ENCODE results near the gene NAA80.

Gene NAA80

GRCh38 chr3:50327943-50328691 is 28.9 kb upstream of the NAA80 start, which contains the start of gene TUSC2:
TSS of gene TUSC2 (minus strand) at chr3:50328223. CDS start at chr3:50328099, 124 bp downstream.
- DNase-seq (ENCODE audit: low read depth in 2 of 2) = peak; percentile 79

- no peak for DNase-seq (ENCODE audit: low read depth in 2 of 2)
Measured at GRCh38 chr3:50327129-50327528, 27.9 kb upstream of the NAA80 start.

DNA sequence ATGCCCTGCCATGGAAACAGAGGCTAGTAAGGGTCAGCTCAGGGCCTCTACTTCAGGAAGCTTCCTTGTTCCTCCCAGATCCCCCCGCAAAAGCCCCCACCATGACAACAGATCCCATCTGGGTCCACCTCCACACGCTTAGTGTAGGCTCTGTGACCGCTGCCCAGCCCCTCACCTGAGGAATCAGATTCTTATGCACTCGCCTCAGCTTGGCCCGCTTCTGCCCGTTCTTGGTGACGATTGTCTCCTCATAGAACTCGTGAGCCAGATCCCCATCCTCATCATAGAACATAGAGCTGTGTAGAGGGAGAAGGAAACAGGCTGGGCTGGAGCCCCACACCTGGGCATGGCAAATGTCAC is 27.0 kb upstream of the NAA80 start:
- no peak for DNase-seq (ENCODE audit: low read depth in 2 of 2)

DNA sequence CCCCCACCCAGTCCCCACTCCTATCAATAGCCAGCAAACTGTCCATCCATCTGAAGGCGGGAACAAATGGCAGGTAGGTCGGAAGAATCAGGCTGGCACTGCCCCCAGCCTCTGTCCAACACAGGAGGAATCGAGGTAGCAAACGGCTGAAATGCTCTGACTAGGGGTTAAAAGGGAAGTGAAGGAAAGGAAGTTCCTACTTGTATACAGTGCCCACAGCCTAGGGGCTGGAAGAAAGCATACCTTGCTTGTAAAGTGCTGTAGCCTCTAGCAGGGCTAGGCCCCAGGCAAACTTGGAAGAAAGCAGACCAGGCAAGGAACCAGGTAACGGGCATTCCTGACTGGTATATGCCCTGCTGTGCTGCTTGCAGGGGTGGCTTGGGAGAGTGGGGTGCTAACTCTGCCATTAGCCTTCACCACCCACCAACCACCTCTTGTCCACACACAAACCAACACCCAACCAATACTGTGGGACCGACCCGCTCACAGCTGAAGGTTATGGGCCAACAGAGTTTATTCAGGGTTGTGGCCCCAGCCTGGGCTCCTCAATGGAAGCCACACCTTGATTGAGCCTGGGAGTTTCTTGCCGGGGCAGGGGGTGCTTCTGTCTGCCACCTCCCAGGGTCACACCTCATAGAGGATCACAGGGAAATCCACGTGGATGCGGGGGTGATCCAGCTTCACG is 26.4 kb upstream of the NAA80 start:
- DNase-seq (ENCODE audit: low read depth in 2 of 2) = no peak

- no peak for DNase-seq (ENCODE audit: low read depth in 2 of 2)
Measured at GRCh38 chr3:50325113-50325480, 25.9 kb upstream of the NAA80 start.

DNA sequence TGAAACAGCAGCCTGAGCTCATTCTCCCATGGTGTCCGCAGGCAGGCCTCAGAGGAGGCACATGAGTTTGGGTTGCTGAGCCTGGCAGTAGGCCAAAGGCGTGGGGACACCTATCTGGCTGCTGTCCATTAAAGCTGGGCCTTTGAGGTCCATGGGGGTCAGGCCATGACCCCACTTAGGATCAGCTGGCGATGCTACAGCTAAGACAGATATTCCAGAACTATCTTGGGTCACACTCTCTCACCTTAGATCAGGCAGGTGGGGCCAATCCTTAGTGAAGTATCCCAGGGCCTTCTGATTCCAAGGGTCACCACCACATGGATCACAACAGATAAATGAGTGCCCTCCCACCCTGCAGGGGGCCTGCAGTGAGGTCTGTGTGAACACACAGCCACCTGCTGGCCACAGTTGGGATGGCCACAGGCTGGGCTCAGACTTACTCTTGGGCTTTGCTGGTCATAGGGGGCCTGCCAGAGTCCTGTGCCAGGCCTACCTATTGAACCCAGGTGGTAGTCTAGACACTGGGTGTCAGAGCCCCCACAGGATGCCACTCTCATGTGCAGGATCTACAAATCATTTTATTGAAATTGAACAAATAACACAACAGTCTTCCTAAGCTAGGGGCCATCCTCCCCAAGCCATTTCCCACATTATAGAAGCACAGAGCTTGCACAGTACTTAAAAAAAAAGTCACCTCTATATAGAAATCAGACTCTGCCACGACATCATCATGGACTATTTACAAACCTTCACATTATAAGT is 25.3 kb upstream of the NAA80 start:
- no peak for DNase-seq (ENCODE audit: low read depth in 2 of 2)

- DNase-seq (ENCODE audit: low read depth in 2 of 2) = no peak
Measured at GRCh38 chr3:50323614-50324199, 24.5 kb upstream of the NAA80 start.

DNA sequence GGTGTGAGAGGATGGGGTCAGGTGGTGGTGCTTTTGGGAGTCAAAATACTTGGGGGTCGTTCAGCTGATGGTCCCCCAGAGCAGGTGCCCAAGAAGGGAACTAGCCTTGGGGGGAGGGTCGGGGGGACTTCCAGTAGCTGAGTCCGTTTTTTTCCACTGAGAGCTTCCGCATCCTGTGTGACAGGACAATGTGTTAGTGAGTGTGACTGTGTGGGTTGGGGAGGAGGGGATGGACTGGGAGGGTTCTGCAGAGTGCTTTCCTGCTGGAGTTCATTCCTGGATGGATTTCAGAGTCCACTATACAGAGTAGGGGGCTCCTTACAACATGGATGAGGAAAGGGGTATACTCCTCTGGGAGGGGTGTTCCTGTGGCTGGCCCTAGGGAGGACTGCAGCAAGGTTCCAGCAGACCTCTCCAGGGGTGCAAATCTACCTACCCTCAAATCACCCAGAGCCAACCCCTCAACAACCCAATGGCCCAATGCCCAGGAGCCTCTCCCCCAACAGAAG is 23.9 kb upstream of the NAA80 start:
- DNase-seq (ENCODE audit: low read depth in 2 of 2) = no peak

GRCh38 chr3:50322386-50323091 is 23.3 kb upstream of the NAA80 start, which contains the start of gene HYAL2:
TSS of gene HYAL2 (minus strand) at chr3:50322745. CDS start at chr3:50320489, 2,256 bp downstream.
- DNase-seq (ENCODE audit: low read depth in 2 of 2) = no peak

- no peak for DNase-seq (ENCODE audit: low read depth in 2 of 2)
Measured at GRCh38 chr3:50322115-50322385, 22.8 kb upstream of the NAA80 start.

DNA sequence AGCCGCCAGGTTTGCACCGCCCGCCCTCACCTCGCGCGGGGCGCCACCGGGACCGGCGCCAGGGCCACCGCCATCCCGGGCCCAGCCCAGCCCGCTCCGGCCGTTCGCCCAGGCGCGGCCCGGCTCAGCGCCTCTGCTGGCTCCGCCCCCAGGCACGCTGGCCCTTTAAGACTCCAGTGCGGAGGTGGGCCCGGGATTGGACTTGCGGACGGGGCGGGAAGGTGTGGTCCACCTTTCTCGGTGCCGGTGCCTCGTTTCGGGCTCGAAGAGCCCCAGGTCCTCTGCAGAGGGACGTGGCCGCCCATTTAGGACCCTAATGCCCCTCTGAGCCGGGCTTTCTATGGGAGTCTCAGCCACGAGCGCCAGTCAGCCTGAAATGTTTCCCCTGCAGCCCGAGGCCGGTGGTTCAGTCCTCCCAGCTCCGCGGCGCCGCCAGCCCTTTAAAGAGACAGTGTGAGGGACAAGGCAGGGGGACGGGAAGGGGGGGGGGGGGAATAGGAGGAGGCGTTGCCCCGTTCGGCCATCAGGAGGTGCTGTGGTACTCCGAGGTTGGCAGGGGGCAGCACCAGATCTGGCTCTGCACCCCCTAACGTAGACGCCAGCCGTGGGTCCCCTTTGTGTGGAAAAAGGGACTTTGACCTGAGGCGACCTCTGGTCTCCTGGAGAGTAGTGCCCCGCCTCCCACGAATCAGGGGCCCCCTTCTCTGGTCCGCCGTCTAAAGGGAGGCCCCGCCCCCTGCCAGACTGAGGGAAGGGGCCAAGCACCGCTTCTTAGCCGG is 22.3 kb upstream of the NAA80 start:
- DNase-seq (ENCODE audit: low read depth in 2 of 2) = peak; percentile 70 to 71

- no peak for DNase-seq (ENCODE audit: low read depth in 2 of 2)
Measured at GRCh38 chr3:50320853-50321335, 21.7 kb upstream of the NAA80 start.

- DNase-seq (ENCODE audit: low read depth in 2 of 2) = no peak
Measured at GRCh38 chr3:50319894-50320625, 20.9 kb upstream of the NAA80 start.

DNA sequence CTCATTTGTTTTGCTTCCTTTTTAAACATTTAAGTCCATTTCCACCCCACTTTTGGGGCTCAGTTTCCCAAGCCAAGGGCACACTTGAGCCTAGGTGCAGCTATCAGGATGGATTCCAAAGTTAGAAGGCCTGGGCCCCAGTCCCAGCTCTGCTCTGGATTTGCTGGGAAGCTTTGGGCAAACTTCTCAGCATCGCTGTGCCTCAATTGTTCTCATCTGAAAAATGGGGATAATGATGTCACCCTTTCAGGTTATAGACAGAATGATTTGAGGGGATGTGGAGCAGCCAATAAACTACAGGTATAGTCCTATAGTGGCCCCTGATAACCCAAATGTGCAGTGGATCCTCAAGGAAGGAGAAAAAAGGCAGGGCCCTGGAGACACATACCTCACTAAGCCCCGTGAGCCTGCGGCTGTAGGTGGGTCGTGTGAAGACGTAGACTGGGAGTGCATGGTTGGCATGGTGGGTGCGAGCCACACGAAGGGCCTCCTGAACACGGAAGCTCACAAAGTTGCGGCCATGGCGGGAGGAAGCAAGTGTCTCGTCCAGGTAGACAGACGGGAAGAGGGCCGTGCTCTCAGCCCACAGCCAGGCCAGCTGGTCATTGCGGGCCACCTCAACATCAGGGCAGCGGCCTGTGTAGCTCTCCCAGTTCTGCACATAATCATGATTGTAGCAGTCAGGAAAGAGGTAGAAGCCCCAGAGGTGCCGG is 20.1 kb upstream of the NAA80 start:
- DNase-seq (ENCODE audit: low read depth in 2 of 2) = no peak

DNA sequence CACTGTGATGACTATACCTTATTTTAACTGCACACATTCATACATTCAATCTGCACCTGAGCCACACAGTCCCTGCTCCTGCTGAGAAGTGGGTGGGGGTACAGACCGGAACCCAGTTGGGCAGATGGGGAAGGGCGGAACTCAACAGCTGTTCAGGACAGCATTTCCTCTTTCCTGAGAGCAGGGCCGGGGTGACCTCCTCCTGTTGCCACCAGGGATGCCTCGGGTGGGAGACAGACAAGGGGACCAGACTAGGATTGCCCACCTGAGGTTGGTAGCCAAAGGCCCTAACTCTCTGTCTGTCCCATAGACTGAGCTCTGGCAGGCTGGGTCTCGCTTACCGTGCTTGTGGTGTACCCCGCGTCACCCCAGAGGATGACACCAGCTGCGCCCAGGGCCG is 19.4 kb upstream of the NAA80 start:
- no peak for DNase-seq (ENCODE audit: low read depth in 2 of 2)

- no peak for DNase-seq (ENCODE audit: low read depth in 2 of 2)
Measured at GRCh38 chr3:50318163-50318562, 19.0 kb upstream of the NAA80 start.

DNA sequence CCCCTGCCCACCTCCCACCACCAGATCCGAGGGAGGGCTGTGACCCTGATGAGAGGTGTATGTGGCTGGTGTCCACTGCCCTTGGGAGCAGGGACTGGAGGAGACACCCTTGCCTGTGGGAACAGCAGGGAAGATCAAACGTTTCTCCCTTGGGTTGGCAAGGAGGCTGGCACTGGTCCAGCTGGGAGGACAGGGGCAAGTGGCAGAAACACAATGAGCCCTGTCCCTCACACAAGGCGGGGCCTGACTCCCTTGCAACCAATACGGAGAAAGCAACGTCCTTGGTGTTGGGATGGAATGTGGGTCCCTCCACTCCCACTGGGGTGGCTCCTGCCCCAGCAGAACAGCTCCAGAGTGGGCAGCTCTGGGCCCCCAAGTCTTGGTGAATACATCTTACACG is 18.1 kb upstream of the NAA80 start:
- no peak for DNase-seq (ENCODE audit: low read depth in 2 of 2)

GRCh38 chr3:50316657-50317242 is 17.5 kb upstream of the NAA80 start:
- DNase-seq (ENCODE audit: low read depth in 2 of 2) = no peak

DNA sequence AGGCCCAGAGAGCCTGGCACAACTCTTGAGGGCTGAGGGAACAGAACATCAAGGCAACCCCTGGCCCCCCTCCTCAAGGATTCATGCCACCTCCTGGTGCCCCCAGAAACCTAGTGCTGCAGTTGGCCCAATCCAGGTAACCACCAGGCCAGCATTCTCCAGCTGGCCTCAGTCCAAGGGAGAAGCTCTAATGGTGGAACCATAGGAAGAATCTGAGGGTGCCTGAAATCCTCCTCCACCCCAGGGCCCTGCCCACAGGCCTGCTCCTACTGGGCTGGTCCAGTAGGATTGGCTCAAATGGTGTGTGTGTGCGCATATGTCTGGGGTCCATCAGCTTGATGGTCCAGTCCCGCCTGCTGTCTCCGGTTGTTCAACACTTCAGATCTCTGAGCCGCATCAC is 15.6 kb upstream of the NAA80 start:
- DNase-seq (ENCODE audit: low read depth in 2 of 2) = no peak
